Upper lobe of left lung (tissue), 6 donors: ENCODE results near the gene PAMR1. TPM values are rescaled to one million over a fixed set of nuclear protein-coding genes. Genes with fewer than 3 reads are reported as not detected.

ENCODE experiments used
- ATAC-seq, 2 donors: fragments of 200-7000 bp; cut with Tn5 transposase; one replicate each; pipeline ENCODE4 v1.9.1; 2022; ENCODE audit warnings: mild to moderate bottlenecking in 2 of 2, moderate library complexity in 2 of 2; ENCODE audit not compliant: low FRiP score in 2 of 2
- DNase-seq, 2 donors: peaks; one replicate each; pipeline ENCODE4 v3.0.0-alpha.2; 2019 to 2020
- H3K27ac ChIP-seq, 4 donors: fragments of 200-600 bp; sonication (generic); one replicate each; pipeline ENCODE4 v1.5.1; 2016 to 2019
- H3K27me3 ChIP-seq, 4 donors: fragments of 200-600 bp; sonication (generic); one replicate each; pipeline ENCODE4 v1.5.1; 2017 to 2019
- H3K36me3 ChIP-seq, 4 donors: fragments of 200-600 bp; sonication (generic); one replicate each; pipeline ENCODE4 v1.5.1; 2016 to 2019
- H3K4me1 ChIP-seq, 4 donors: fragments of 200-600 bp; sonication (generic); one replicate each; pipeline ENCODE4 v1.5.1; 2018 to 2019
- H3K4me3 ChIP-seq, 4 donors: fragments of 200-600 bp; sonication (generic); one replicate each; pipeline ENCODE4 v1.5.1; 2017 to 2019; ENCODE audit warnings: mild to moderate bottlenecking in 2 of 4, moderate library complexity in 1 of 4
- H3K9me3 ChIP-seq, 4 donors: fragments of 200-600 bp; sonication (generic); one replicate each; pipeline ENCODE4 v1.5.1; 2018 to 2019
- EP300 ChIP-seq, 4 donors: sonication (generic); formaldehyde crosslinking; IDR thresholded peaks; one replicate each; pipeline ENCODE4 v1.5.1; 2017; ENCODE audit warnings: antibody characterized with exemption in 4 of 4, control low read depth in 2 of 4
- POLR2A ChIP-seq, 4 donors: fragments of 450-650 bp; IDR thresholded peaks; one replicate each; pipeline ENCODE4 v1.5.1; 2016 to 2017; ENCODE audit warnings: antibody characterized with exemption in 4 of 4, mild to moderate bottlenecking in 2 of 4
- POLR2AphosphoS5 ChIP-seq, 2 donors: sonication (generic); formaldehyde crosslinking; IDR thresholded peaks; one replicate each; pipeline ENCODE4 v1.5.1; 2017; ENCODE audit warnings: antibody characterized with exemption in 2 of 2
- WGBS, 2 donors: methylation state at CpG; one replicate each; pipeline ENCODE4 v1.1.5; 2017 to 2018; 5-methylcytosine and 5-hydroxymethylcytosine counted together
- total RNA-seq, 6 donors: library from RNA; depleted of rRNA in 4 of 6; stranded (reverse); fragments of >200 nt in 4 of 6; gene quantifications; one replicate each; pipeline versions ENCODE4 v1.1.0 to v1.2.1, GENCODE V29; 2016 to 2021
- TF ChIP-seq, protein P1 (sequence below), 6 experiments: fragments of 450-650 bp in 4 of 6; fragments of 200-600 bp in 2 of 6; sonication (generic) in 2 of 6; IDR thresholded peaks; one replicate each; pipeline ENCODE4 v1.5.1; 2016 to 2019; ENCODE audit warnings: antibody characterized with exemption in 6 of 6
- donor health status: DM: no; HTN: no; CAD: no; lungs with moderate emphysema.
- donor health status: DM: no; HTN: yes; CAD: no; lungs with severe emphysema.

Gene PAMR1
- total RNA-seq, 6 donors from 2014 or later: 0.30 to 7.2 (median 4.3) TPM; not detected in 1

DNA sequence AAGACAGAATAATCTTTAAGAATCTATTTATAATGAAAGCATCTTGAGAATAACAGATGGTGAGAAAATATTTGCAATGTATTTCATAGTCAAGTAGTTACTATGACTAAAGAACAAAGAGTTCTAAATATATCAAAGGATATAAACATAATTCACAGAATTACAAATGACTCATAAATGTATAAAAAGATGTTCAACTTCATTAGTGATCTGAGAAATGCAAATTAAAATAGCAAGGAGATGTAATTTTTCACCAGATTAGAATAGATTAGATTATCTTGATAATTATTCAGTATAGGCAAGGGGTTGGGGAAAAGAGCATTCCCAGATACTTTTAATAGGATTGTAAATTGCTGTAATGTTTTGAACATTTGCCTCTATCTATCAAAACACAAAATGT lies 30.1 kb upstream of the PAMR1 start:
- Histone ChIP-seq H3K27me3 (no peaks in the 10 kb centered on the region), H3K36me3 (no peaks in the 10 kb centered on the region), H3K4me3 (no peak overlapping the region), H3K4me1 (peaks cover 0 to under 1% (median 0%) of the 10 kb centered on the region in 4 donors), H3K9me3 (no peaks in the 10 kb centered on the region), H3K27ac (no peak overlapping the region)
- no peak for ATAC-seq
- TF ChIP-seq, protein P1, sequence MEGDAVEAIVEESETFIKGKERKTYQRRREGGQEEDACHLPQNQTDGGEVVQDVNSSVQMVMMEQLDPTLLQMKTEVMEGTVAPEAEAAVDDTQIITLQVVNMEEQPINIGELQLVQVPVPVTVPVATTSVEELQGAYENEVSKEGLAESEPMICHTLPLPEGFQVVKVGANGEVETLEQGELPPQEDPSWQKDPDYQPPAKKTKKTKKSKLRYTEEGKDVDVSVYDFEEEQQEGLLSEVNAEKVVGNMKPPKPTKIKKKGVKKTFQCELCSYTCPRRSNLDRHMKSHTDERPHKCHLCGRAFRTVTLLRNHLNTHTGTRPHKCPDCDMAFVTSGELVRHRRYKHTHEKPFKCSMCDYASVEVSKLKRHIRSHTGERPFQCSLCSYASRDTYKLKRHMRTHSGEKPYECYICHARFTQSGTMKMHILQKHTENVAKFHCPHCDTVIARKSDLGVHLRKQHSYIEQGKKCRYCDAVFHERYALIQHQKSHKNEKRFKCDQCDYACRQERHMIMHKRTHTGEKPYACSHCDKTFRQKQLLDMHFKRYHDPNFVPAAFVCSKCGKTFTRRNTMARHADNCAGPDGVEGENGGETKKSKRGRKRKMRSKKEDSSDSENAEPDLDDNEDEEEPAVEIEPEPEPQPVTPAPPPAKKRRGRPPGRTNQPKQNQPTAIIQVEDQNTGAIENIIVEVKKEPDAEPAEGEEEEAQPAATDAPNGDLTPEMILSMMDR (IDR thresholded peaks at IDR 0.05): no peak
- no peak for TF ChIP-seq EP300 (IDR thresholded peaks at IDR 0.05)
- TF ChIP-seq POLR2A (IDR thresholded peaks at IDR 0.05): no peak
- TF ChIP-seq POLR2AphosphoS5 (IDR thresholded peaks at IDR 0.05): no peak
- DNase-seq: no peak

DNA sequence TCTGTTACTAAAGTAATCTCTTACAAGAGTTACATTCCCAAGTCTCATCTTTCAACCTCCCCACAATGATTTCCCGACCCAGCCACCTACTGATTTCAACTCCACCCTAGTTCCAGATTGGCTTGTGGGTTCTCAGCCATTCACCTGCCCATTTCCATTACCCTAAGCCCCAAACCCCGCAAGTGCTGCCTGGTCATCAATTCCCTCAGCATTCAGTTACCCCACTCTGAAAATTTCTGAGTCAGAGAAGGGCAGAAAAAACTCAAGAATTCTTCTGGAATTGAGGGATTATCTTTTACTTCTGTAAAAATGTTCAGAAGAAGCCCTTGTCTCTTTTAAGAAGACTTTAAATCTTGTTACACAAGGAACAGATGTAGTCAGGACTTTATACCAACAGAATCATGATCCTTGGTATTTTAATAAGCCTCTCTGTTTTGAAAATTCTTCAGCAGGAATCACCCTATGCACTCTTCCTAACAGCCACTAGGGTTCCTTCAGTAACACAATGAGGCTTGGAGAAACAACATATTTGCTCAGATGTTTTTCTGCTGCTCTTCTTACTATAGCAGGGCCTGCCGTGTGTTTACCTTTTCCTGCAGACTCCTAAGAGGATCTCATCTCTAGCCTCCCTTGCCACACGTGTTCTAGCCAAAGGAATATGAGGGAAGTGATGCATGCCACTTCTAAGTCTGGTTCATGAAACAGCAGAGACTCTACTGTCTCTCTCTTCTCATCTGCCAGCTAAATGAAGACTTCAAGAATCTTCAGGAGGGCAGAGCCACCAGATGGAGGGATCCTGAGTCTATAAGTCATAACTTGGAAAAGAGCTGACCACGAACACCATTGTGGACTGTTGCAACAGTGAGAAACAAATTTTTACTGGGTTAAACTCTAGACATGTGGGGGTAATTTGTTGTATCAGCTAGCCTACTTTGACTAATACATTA lies 29.3 kb upstream of the PAMR1 start:
- no peak for DNase-seq
- no peaks in the 10 kb centered on the region for H3K9me3 ChIP-seq
- no peaks in the 10 kb centered on the region for H3K27me3 ChIP-seq
- WGBS, 2 donors: 78 to 81% methylated on average over 5 of the region's 5 CpGs
- peaks cover 0 to 5% (median 0%) of the 10 kb centered on the region in 4 donors for H3K4me1 ChIP-seq
- TF ChIP-seq POLR2AphosphoS5 (IDR thresholded peaks at IDR 0.05): no peak
- TF ChIP-seq, protein P1 (IDR thresholded peaks at IDR 0.05): peak in 1 of 6 experiments; percentile 9
- H3K27ac ChIP-seq: no peak overlapping the region
- no peak for ATAC-seq
- H3K36me3 ChIP-seq: no peaks in the 10 kb centered on the region
- H3K4me3 ChIP-seq: no peak overlapping the region

DNA sequence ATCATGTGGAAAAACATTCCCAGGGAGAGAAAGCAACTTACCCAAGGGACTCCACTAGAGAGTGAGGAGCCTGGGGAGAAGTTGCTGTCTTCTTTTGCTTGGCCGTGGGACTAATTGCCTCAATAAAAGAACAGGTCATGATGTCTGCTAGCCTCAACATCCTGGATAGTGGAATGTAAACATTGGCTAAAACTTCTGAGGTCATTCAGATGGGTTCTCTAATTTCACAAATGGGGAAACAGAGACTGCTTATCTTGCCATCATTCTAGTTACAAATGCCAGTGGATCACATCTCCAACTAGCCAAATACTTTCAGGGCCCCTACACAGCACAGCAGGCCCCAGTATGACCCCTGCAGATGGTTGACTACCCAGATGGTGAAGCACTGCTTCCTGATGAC lies 28.4 kb upstream of the PAMR1 start:
- no peaks in the 10 kb centered on the region for H3K9me3 ChIP-seq
- H3K27me3 ChIP-seq: no peaks in the 10 kb centered on the region
- DNase-seq (no peak), ATAC-seq (no peak)
- H3K4me3 ChIP-seq: no peak overlapping the region
- no peaks in the 10 kb centered on the region for H3K36me3 ChIP-seq
- 67% methylated on average over 1 of the region's 1 CpG; no CpG with 5 or more reads in 1 of the 2 donors for WGBS, 2 donors
- TF ChIP-seq, protein P1 (IDR thresholded peaks at IDR 0.05): no peak
- TF ChIP-seq EP300 (IDR thresholded peaks at IDR 0.05) (no peak), POLR2AphosphoS5 (IDR thresholded peaks at IDR 0.05) (no peak), POLR2A (IDR thresholded peaks at IDR 0.05) (no peak)
- no peak overlapping the region for H3K27ac ChIP-seq
- H3K4me1 ChIP-seq: peaks cover 0 to 5% (median 0%) of the 10 kb centered on the region in 4 donors

DNA sequence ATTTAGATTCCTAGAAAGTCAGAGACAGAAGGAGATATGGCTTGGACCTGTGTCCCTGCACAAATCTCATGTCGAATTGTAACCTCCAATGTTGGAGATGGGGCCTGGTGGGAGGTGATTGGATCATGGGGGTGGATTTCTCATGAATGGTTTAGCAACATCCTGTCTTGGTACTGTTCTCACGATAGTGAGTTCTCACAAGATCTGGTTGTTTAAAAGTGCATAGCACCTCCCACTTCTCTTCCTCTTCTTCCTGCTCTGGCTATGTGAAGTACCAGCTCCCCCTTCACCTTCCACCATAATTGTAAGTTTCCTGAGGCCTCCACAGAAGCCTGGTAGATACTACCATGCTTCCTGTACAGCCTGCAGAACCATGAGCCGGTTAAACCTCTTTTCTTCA lies 27.6 kb upstream of the PAMR1 start:
- TF ChIP-seq POLR2A (IDR thresholded peaks at IDR 0.05): no peak
- TF ChIP-seq, protein P1 (IDR thresholded peaks at IDR 0.05): no peak
- no peak for TF ChIP-seq EP300 (IDR thresholded peaks at IDR 0.05)
- no peak for TF ChIP-seq POLR2AphosphoS5 (IDR thresholded peaks at IDR 0.05)
- WGBS, 2 donors: 75% methylated on average over 3 of the region's 3 CpGs
- ATAC-seq (no peak), DNase-seq (no peak)
- Histone ChIP-seq H3K36me3 (no peaks in the 10 kb centered on the region), H3K4me1 (peaks cover 0 to 5% (median 0%) of the 10 kb centered on the region in 4 donors), H3K27ac (no peak overlapping the region), H3K9me3 (no peaks in the 10 kb centered on the region), H3K4me3 (no peak overlapping the region), H3K27me3 (no peaks in the 10 kb centered on the region)
